GM18519 (cell line): Measurements from ENCODE around the gene FBXL13.

Experiments
- ATAC-seq: cut with Tn5 transposase; IDR thresholded peaks from one replicate; pipeline ENCODE4 v1.9.1; 2021; ENCODE audit warnings: mild to moderate bottlenecking, moderate library complexity; ENCODE audit not compliant: unreplicated experiment, low FRiP score

FBXL13 gene

DNA sequence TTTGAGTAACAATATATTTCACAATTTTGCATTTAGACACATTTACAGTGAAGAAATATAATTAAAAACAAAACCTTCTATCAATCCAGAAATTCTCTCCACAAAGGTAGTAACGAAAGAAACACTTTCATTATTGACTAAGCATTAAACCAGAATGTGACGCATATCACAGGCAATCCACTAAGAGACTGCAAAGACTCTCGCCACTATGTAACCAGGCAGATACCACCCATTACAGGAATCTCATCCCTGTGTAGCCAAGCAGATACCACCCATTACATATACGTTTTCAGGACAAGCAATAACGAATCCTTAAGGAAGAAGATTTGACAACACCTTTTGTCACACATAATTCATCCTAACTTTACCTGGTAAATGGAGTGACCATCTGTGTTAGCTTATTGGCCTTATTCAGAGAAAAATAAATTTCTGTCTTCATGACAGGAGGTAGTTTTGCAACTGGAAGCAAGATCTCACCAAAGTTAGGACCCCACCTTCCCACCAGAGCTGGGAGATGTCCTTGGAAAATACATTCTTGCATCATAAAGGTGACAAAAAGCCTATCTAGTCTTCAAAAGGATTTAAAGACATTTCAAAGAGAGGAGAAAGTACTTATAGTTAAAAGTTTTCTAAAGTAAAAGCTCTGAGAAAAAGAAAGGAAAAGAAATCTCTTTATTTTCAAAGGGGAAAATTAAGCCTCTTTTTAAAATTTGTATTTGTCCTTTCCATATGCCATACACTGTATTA is 131.0 kb downstream of the FBXL13 start:
- ATAC-seq: no peak

DNA sequence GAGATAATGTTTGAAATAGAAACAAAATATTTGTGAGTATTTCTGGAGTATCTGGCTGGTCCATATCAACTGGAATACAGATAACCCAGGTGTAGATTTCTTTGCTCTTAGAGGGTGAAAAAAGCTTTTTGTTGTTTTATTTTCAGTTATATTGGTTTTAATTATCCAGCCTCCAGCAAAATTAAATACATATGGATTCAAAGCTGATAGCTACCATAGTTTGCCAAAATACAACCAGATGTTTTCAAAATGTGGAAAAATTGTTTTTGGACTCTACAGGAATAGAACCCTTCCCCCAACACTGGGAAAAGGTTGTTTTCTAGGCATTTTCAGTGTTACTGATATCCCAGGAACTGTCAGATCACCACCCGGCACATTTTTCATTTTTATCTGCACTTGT is 131.7 kb downstream of the FBXL13 start:
- no peak for ATAC-seq

DNA sequence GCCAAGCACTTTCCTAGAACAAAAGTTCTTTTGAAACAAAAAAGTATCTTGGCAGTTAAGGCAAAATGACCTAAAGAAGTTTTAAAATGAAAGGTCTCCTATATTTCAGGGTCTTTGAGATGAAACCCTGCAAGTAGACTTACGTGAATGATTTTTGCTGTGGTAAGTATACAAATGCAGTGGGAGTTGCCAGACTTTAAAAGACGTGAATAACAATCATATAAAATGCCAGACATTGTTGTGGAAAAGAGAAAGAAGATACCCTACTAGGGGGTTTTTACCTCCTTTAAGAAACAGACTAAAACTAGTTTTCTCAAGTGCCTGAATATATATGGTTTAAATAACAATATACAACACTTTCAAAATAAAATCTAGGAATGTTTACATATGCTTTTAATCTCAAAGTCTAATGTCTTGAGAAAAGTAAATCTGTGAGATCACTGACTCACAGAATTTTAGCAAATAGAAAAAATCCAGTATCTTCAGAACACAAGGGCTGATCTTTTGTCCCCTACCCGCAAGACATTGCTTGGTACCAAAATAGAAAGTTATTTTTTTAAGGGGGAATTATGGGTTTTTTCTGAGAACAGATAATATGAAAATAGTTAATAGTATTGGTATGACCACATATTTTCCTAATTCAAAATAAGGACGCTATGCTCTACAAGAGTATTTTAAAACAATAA is 132.3 kb downstream of the FBXL13 start:
- no peak for ATAC-seq

DNA sequence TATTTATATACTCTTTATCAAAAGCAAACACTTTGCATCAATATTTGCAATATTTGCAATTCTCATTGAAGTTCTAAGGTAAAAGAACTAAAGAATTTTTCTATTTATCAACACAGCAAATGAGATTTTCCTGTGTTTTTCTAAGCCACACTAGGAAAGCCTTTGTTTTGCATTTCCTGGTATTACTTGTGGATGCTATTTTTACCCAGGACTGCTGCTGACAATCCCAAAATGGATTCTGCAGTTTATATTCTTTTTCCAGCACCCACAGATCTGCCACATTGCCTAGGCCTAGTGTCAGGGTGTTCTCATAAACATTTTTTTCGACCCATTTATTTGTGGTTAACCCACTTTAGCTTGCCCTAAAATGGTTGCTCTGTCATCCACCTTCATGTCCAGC is 135.9 kb downstream of the FBXL13 start:
- ATAC-seq: no peak

DNA sequence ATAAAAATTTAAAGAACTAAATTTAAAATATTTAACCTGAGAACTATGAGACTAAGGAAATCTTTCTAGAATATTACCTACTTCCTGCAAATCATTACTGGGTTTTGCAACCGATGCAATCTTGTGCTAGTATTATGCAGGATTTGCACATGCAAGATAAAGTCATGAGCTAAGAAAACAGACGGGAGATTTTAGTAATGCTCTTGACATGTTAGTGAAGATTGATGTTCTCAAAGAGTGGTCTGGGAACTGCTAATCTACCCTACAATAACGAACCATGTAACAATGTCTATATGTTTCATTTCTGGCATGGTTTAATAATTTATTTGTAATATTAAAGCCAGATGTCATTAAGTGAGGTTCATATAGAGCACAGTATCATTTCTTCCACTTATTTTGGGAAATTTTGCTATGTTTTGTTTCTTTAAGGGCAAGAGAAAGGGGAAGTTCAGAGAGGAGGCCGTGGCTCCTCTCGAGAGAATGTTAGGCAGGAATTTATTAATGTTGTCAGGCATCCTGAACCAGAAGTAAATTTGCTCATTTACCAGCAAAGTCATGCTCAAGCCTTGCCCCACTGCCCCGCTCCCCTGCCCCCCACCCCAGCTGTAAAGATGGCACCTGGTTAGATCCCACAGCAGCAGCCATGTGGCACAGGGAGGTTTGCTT is 139.0 kb downstream of the FBXL13 start:
- no peak for ATAC-seq

DNA sequence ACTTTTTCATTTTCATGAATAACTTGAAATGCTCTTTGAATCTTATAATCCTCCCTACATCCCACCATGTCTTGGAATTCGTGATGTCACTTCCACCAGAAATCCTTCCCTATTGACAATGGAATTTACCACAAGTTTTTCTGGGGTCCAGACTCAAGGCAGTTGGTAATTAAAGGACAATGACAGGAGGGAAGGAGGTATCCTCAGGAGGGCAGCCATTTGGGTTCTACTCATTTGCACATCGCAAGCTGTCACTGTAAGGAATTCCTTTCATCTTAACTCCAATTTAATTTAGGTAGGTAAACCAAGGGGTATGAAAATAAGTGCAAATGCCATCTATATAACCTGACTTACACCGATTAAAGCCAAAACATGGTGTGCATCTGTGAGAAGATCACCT is 139.9 kb downstream of the FBXL13 start:
- no peak for ATAC-seq

DNA sequence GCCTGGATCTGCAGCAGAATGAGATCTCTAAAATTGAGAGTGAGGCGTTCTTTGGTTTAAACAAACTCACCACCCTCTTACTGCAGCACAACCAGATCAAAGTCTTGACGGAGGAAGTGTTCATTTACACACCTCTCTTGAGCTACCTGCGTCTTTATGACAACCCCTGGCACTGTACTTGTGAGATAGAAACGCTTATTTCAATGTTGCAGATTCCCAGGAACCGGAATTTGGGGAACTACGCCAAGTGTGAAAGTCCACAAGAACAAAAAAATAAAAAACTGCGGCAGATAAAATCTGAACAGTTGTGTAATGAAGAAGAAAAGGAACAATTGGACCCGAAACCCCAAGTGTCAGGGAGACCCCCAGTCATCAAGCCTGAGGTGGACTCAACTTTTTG is 140.4 kb downstream of the FBXL13 start:
- ATAC-seq: no peak

DNA sequence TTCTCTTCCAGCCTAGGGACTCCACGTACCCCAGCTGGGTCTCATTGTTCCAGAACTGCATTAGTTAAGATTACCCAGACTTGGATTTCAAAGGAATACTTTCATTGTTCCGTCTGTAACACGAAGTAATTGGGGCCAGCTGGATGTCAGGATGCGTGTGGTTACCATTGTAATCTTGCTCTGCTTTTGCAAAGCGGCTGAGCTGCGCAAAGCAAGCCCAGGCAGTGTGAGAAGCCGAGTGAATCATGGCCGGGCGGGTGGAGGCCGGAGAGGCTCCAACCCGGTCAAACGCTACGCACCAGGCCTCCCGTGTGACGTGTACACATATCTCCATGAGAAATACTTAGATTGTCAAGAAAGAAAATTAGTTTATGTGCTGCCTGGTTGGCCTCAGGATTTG is 140.8 kb downstream of the FBXL13 start:
- ATAC-seq: no peak

DNA sequence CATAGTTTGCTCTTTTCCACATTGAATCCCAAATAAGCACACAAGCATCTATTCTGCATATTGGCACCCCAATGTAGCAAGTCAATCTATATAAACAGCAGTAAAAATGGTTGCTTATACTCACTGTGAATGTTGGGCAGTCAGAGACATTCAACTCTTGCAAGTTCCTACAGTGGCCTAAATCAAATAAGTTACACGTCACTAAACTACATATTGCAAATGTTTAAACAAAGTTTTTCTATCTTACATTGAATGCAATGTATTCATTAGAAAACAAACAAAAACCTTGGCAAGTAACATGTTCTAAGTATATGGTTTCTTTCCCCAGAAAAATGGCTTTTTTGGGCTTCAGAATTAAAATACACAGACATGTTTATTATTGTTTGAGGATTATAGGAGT is 142.8 kb downstream of the FBXL13 start:
- no peak for ATAC-seq

DNA sequence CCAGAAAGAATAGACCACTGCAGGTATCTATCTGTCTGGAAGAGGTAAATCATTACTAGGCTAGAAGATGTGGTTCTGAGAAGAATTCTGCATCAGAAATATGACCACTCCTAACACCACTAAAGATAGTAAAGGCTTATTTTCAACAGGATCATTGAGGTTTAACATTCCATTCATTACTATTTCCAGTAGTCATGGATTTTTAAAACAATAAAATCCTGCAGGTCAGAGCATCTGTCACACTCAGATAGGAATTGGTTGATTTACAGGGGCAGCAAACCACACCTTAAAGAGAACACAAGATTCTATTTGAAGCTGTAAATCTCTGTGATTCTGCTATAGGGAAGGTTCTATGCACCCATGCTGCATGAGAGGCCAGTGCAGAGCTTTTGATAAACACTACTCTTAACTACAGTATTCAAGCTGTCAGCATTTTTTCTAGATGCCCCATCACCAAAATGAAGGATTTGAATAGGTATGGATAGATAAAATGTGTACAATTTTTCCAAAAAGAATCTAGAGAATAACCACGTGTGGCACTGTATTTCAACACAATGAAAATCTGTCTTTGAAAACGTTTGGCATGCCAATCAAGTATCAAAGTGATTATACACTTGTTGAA is 147.2 kb downstream of the FBXL13 start:
- ATAC-seq: no peak

DNA sequence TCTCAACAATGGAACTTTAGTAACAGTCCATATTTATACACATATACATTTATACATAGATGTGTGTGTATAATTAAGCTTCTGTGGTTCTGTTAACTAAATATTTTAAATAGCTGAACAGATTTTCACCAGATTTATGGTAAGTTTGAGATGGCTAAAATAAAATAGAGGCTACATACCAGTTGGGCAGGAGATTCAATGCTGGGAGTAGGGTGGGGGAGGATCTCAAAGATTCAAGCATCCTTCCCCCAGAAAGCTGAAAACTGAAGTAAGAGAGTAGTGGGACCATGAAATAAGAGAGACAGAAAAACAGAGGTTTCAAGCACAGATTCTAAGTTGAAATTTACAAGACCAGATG is 147.8 kb downstream of the FBXL13 start:
- ATAC-seq: no peak

DNA sequence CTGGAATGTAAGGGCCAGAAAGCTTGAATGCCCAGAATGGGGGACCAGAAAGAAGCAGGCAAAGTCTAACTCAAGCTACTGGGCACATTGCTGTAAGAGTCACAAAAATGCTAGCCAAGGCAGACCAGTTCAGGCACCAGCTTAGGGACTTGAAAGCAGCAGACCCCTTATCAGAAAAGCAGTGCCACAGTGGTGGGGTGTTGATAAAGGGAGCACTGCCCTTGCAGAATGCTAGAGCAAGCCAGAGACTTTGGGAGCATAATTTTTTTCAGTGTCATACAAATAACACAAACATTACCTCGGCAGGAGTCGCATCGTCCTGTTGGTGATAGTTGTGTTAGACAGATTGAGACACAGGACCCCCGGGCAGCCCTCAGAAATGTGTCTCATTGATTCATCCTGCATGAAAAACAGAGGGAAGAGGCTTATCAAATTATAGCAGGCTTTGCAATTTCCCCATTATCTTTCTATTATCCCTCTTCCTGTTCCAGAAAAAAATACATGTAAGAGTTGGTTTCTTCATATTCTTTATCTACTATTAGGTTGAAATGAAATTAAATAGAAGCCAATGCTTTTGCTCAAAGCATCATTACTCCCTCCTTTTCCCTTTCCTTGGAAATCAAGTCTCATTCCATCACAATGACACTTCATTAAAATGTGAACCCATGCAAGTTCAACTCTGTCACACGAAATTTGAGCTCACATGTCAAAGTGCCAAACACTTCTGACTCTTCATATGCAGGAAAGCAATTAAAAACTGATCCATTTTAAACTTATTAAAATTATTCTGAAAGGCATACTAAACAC is 148.4 kb downstream of the FBXL13 start:
- no peak for ATAC-seq

DNA sequence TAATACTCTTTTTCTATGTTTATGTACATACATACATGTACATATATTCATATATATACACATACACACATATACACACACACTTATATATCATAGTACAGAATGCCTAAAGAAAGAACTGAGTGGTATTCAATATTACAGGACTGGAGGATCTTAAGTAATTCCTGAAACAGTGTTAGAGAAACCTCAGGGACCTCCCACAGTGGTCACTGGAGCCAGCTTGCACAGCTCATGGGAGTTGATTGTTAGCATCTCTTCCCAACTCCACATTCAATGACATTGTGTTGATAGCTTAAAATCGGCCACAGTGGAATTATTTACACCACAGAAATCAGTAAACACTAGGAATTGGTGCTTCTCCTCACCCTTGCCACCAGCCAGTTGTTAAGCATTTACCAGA is 155.8 kb downstream of the FBXL13 start:
- no peak for ATAC-seq

DNA sequence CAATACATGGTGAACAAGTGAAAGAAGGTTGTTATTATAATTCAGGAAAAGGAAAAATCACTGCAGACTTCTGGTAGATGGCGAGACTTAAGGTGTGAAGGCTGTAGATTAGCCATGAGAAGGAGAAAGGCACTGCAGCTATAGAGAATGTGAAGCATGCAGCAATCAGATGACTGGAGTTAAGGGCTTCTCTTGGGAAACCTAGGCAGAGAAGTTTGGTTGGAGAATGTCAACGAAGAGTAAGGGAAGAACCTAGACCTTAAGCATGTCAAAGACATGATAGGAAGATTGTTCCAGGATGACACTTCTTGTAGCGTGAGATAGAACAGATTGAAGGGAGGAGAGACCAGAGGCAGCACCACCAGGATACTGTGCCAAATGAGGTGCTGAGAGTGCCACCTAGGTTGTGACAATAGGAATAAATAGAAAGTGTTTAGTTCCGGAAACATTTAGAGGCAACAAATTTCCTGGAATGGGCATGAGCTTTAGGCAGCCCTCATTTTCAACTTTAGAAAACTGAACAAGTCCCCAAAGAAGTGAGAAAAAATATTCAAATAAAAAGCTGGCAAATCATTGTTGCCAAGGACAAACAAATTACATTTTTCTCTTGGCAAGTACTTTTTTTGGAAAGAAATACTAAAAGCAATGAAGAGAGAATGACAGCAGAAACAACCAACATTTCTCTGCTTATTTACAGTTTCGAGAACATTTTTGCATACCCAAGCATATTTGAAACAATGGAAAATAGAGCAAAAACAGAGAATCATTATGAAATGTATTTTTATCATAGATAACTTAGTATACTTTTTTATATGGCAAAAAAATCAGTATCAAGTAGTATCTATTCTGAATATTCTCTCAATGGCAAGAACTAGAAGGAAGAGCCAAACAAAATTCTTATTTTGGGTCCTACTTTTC is 156.9 kb downstream of the FBXL13 start:
- ATAC-seq: no peak

DNA sequence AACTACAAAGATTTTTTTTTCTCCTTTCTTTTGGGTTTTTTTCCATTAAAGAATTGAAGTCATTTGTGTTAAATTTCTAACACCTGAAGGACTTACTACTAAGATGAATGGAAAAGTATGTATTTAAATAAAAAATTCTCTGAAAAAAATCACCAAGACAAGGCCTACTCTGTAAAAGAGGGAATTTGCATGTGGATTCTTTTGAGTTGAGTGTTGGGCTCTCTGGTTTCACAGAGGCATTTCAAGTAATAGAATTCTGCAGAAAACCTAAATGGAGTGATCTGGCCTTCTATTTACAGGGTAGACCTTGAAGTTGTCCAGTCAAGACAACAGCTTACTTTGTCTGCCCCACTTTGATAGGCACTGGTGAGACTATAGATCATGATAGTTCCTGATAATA is 157.7 kb downstream of the FBXL13 start:
- no peak for ATAC-seq

DNA sequence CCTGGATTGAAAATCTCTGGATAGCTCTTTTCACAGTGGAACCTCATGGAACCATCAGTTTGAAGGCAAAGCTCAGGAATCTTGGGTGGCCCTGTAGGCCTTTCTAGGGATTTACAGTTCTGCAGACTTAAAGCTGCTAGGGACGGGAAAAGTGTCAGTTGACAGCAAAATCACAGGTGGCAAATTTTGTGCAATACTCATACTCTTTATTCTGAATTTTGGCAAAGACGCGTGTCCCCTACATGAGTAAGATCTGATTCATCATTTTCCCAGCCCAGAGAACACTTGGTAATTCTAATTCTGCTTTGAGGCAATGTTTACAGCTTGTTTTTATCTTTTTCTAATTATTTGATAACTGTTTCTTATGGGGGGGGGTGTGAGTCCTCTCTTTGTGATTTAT is 158.2 kb downstream of the FBXL13 start:
- no peak for ATAC-seq

DNA sequence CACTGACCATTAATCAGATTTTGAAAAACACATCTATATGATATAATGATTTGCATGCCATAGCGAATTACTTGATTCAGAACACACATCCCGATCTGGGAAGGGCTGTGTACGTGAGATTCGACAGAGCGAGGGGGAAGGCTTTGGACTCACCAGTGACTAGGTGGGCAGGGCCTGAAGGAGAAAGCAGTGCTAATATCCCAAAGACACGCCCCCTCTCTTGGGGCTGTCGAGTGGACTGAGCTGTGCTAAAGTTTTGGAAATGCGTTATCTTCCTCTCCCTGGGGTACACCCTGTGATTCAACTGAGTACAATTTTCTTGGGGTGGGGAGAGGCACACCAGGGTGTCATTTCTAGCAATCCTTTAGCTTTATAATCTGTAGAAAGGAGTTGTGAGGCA is 160.0 kb downstream of the FBXL13 start:
- ATAC-seq: no peak

DNA sequence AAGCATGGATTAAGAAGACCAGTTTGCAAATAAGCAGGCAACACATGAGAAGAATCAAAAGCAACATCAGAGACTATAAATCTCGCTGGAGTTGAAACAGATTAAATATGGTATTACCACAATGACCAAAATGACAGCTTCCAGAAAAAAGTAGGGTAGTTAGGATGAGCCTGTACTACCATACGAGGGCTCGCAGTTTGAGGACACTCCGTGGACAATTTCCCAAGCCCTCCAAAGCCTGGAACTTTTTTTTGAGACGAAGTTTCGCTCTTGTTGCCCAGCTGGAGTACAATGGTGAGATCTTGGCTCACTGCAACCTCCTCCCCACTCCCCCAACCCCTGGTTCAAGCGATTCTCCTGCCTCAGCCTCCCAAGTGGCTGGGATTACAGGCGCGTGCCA is 160.8 kb downstream of the FBXL13 start:
- no peak for ATAC-seq

DNA sequence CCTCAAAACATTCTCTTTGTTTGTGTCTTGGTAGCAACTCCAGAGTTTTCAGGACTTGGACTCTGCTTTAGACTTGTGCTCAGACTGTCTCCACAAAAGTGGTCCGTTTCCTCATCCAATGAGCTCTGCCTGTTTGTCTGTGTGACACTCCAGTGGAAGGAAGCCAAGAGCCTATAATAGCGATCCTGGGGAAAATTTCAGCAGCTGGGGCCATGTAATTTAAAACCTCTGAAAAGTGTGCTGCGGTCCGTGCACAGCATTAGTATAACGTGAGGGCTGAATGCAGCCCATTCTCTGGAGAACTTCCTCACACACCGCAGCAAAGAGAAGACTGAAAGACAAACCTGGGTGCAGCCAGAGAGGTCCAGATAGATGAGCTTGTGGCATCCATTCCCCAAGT is 161.9 kb downstream of the FBXL13 start, which contains the start of gene LRRC17:
Gene LRRC17, plus strand, starts transcription at position 259 of the 400 bp plus-strand sequence. CDS start 20,914 bp downstream, outside the sequence.
- no peak for ATAC-seq
